Measurements from ENCODE around the gene TMEM175. TPM values are rescaled to one million over a fixed set of nuclear protein-coding genes. Genes with fewer than 3 reads are reported as not detected.

The TMEM175 gene
- polyA plus RNA-seq, 1 donor (not counting 4 experiments of a cell fraction or from before 2014, with no cell fraction given): 23.2 TPM

DNA sequence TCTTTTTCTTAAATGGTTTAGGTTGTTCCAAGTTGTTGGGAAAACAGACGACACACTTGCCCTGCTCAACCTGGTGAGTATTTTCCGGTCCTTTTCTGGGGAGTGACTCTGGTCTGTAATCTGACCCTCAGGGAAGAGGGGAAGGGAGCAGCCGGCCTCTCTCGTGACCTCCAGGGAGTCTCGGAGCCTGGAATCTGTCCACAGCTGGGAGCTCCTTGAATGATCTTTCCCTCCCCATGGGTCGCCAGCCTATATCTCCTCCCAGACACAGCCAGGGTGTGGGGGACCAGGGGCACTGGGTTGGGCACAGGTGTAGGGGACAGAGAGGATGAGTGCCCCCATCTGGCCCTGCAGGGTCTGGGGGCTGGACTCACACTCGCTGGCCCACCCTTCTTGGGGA, 18.9 kb downstream of the TMEM175 start:
- FAIRE-seq: no peak
- H3K27ac ChIP-seq (ENCODE audit: control insufficient read depth, insufficient read depth, low read length): no peak overlapping the region

DNA sequence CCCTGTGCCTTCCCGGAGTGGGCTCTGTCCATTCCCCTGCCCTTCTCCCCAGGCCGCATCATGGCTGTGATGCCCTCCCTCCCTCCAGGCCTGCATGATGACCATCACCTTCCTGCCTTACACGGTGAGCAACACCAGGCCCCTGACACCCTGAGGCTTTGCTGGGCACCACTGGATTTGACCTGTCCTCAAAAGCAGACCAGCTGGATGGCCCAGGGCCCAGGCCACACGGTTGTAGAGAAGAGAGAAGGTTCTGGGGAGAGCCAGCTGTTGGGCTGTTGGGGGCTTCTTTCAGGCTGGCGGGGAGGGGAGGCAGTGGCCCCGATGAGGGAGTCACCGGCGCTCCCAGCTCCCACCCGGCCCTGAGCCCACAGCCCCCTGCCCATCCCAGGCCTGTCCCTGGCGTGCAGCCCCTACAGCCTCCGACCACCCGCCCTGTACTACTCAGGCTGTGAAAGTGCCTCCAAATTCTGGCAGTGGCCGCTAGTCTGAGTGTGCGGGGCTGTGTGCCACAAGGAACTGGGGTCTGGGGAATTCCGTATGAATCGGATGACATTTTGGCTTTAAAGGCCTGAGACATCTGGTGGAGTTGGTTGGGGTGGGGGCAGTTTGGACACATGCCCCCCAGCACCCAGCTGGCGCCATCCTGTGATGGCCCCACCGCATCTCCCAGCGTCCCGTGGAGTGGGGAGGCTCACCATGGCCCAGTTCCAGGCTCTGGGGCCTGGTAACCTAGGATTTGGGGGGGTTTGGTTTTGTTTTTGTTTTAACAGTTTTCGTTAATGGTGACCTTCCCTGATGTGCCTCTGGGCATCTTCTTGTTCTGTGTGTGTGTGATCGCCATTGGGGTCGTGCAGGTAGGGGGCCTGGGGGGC, 19.6 kb downstream of the TMEM175 start:
- H3K27ac ChIP-seq (ENCODE audit: control insufficient read depth, insufficient read depth, low read length): no peak overlapping the region
- no peak for TF ChIP-seq EZH2 (IDR thresholded peaks at IDR 0.05; ENCODE audit: low read length)
- TF ChIP-seq, protein P1, sequence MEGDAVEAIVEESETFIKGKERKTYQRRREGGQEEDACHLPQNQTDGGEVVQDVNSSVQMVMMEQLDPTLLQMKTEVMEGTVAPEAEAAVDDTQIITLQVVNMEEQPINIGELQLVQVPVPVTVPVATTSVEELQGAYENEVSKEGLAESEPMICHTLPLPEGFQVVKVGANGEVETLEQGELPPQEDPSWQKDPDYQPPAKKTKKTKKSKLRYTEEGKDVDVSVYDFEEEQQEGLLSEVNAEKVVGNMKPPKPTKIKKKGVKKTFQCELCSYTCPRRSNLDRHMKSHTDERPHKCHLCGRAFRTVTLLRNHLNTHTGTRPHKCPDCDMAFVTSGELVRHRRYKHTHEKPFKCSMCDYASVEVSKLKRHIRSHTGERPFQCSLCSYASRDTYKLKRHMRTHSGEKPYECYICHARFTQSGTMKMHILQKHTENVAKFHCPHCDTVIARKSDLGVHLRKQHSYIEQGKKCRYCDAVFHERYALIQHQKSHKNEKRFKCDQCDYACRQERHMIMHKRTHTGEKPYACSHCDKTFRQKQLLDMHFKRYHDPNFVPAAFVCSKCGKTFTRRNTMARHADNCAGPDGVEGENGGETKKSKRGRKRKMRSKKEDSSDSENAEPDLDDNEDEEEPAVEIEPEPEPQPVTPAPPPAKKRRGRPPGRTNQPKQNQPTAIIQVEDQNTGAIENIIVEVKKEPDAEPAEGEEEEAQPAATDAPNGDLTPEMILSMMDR (optimal IDR thresholded peaks at IDR 0.05 in 1 of 3, IDR thresholded peaks at IDR 0.05 in 1 of 3, conservative IDR thresholded peaks at IDR 0.05 in 1 of 3; ENCODE audit: extremely low read depth in 1 of 3, insufficient read depth in 2 of 3, low read length in 3 of 3): no peak
- peaks cover 0 to 2% of the 10 kb centered on the region in 2 experiments for H3K36me3 ChIP-seq (ENCODE audit: control insufficient read depth in 2 of 2, extremely low read depth in 1 of 2, insufficient read depth in 2 of 2, low read length in 2 of 2)
- no peak overlapping the region for H3K4me3 ChIP-seq (ENCODE audit: control insufficient read depth in 2 of 3, extremely low read depth in 1 of 3, insufficient read depth in 2 of 3, low read depth in 1 of 3, low read length in 3 of 3)
- FAIRE-seq (no peak), DNase-seq (ENCODE audit: low read depth, low spot score) (no peak)
- H3K79me2 ChIP-seq (ENCODE audit: control insufficient read depth, insufficient read depth, low read length): no peaks in the 10 kb centered on the region
- no peaks in the 10 kb centered on the region for H3K27me3 ChIP-seq (ENCODE audit: control insufficient read depth, extremely low read depth, insufficient read depth, low read length)
- no peak overlapping the region for H2AFZ ChIP-seq (ENCODE audit: control insufficient read depth, low read length)
- no peaks in the 10 kb centered on the region for H3K9me3 ChIP-seq (ENCODE audit: control insufficient read depth, low read depth, low read length)
- no peaks in the 10 kb centered on the region for H3K9me1 ChIP-seq (ENCODE audit: control insufficient read depth, extremely low read depth, insufficient read depth, low read length)
- no peaks in the 10 kb centered on the region for H3K4me1 ChIP-seq (ENCODE audit: control insufficient read depth, extremely low read depth, insufficient read depth, low read length)
- dilution Hi-C loops (cut with MboI; ENCODE audit: extremely low pct_ligation_motif_present, low sequenced_read_pairs): no loop called here
- H4K20me1 ChIP-seq (ENCODE audit: control insufficient read depth, extremely low read depth, insufficient read depth, low read length): no peaks in the 10 kb centered on the region
- no peak overlapping the region for H3K4me2 ChIP-seq (ENCODE audit: control insufficient read depth, extremely low read depth, insufficient read depth, low read depth, low read length)
- no peak overlapping the region for H3K9ac ChIP-seq (ENCODE audit: control insufficient read depth, extremely low read depth, insufficient read depth, low read length)

More for the DNA sequence above, 18.9 kb downstream of the TMEM175 start:
- Histone ChIP-seq H3K4me3 (ENCODE audit: control insufficient read depth in 2 of 3, extremely low read depth in 1 of 3, insufficient read depth in 2 of 3, low read depth in 1 of 3, low read length in 3 of 3) (no peak overlapping the region), H3K27me3 (ENCODE audit: control insufficient read depth, extremely low read depth, insufficient read depth, low read length) (no peaks in the 10 kb centered on the region), H3K9ac (ENCODE audit: control insufficient read depth, extremely low read depth, insufficient read depth, low read length) (no peak overlapping the region), H3K4me1 (ENCODE audit: control insufficient read depth, extremely low read depth, insufficient read depth, low read length) (no peaks in the 10 kb centered on the region), H3K4me2 (ENCODE audit: control insufficient read depth, extremely low read depth, insufficient read depth, low read depth, low read length) (no peak overlapping the region), H3K9me1 (ENCODE audit: control insufficient read depth, extremely low read depth, insufficient read depth, low read length) (no peaks in the 10 kb centered on the region), H3K9me3 (ENCODE audit: control insufficient read depth, low read depth, low read length) (no peaks in the 10 kb centered on the region), H4K20me1 (ENCODE audit: control insufficient read depth, extremely low read depth, insufficient read depth, low read length) (no peaks in the 10 kb centered on the region), H3K79me2 (ENCODE audit: control insufficient read depth, insufficient read depth, low read length) (no peaks in the 10 kb centered on the region), H3K36me3 (ENCODE audit: control insufficient read depth in 2 of 2, extremely low read depth in 1 of 2, insufficient read depth in 2 of 2, low read length in 2 of 2) (peaks cover 0 to 2% of the 10 kb centered on the region in 2 experiments), H2AFZ (ENCODE audit: control insufficient read depth, low read length) (no peak overlapping the region)
- TF ChIP-seq, protein P1 (optimal IDR thresholded peaks at IDR 0.05 in 1 of 3, IDR thresholded peaks at IDR 0.05 in 1 of 3, conservative IDR thresholded peaks at IDR 0.05 in 1 of 3; ENCODE audit: extremely low read depth in 1 of 3, insufficient read depth in 2 of 3, low read length in 3 of 3): no peak
- no peak for TF ChIP-seq EZH2 (IDR thresholded peaks at IDR 0.05; ENCODE audit: low read length)
- dilution Hi-C loops (cut with MboI; ENCODE audit: extremely low pct_ligation_motif_present, low sequenced_read_pairs): no loop called here
- no peak for DNase-seq (ENCODE audit: low read depth, low spot score)
